Ecto neural progenitor cell (in vitro differentiated cells): ENCODE data around the gene PRCD.
"Not testable (repeated sequence)": the region's sequence is repeated elsewhere in the genome, so short reads cannot be mapped to it uniquely, and the experiment has no call there.

Source experiments
- DNase-seq: peaks from one replicate; pipeline ENCODE4 v3.0.0-alpha.2; 2018; ENCODE audit warnings: low spot score

PRCD gene

GRCh38 chr17:76527430-76528111, 12.3 kb upstream of the PRCD start:
- peak; percentile 76 for DNase-seq

- no peak for DNase-seq
These were observed 11.7 kb upstream of the PRCD start for GRCh38 chr17:76528156-76528527.

GRCh38 chr17:76528528-76529223, 11.2 kb upstream of the PRCD start:
- no peak for DNase-seq

GRCh38 chr17:76529224-76530094, 10.4 kb upstream of the PRCD start:
- peak; percentile 84 for DNase-seq

- DNase-seq: no peak
These were observed 9.6 kb upstream of the PRCD start for GRCh38 chr17:76530095-76530723.

GRCh38 chr17:76530811-76531485, 8.9 kb upstream of the PRCD start:
- no peak for DNase-seq

GRCh38 chr17:76531486-76532038, 8.3 kb upstream of the PRCD start:
- DNase-seq: no peak

GRCh38 chr17:76532072-76532651, 7.7 kb upstream of the PRCD start:
- DNase-seq: no peak

GRCh38 chr17:76533640-76534359, 6.0 kb upstream of the PRCD start:
- DNase-seq: not testable (repeated sequence)

GRCh38 chr17:76534831-76535732, 4.8 kb upstream of the PRCD start:
- DNase-seq: no peak

GRCh38 chr17:76535788-76536510, 3.9 kb upstream of the PRCD start:
- DNase-seq: no peak

GRCh38 chr17:76536511-76537287, 3.1 kb upstream of the PRCD start:
- DNase-seq: peak; percentile 55

- no peak for DNase-seq
These were observed 2.6 kb upstream of the PRCD start for GRCh38 chr17:76537288-76537577.

GRCh38 chr17:76537578-76538280, 2.1 kb upstream of the PRCD start, which contains the start of gene CYGB:
CYGB (minus strand) TSS chr17:76537709; CDS start chr17:76537542, 167 bp downstream.
- peak; percentile 78 for DNase-seq

- peak; percentile 72 for DNase-seq
These were observed 1.4 kb upstream of the PRCD start for GRCh38 chr17:76538281-76538931.

GRCh38 chr17:76538941-76539570, 788 bp upstream of the PRCD start:
- no peak for DNase-seq
